Thoracic aorta (tissue), 2 donors: Measurements from ENCODE around the gene STK35. TPM values are rescaled to one million over a fixed set of nuclear protein-coding genes. Genes with fewer than 3 reads are reported as not detected.

Source experiments
- ATAC-seq: fragments of 150-250 bp; one replicate; pipeline ENCODE4 v1.8.0; 2017; ENCODE audit warnings: low read depth; ENCODE audit not compliant: insufficient number of reproducible peaks, low FRiP score
- DNase-seq: peaks from one replicate; pipeline ENCODE4 v3.0.0-alpha.2; 2020; ENCODE audit warnings: low spot score
- H3K27ac ChIP-seq, 2 donors: fragments of 200-600 bp; sonication (generic); 1 replicate in 1 of 2; 2 replicates in 1 of 2; pipeline ENCODE4 v1.5.1; 2016; ENCODE audit warnings: mild to moderate bottlenecking in 2 of 2, moderate library complexity in 2 of 2
- H3K27me3 ChIP-seq: fragments of 200-600 bp; sonication (generic); replicated peaks from 2 replicates; pipeline ENCODE4 v1.6.0; 2016; ENCODE audit warnings: mild to moderate bottlenecking; ENCODE audit not compliant: insufficient read depth
- H3K36me3 ChIP-seq: fragments of 200-600 bp; sonication (generic); one replicate; pipeline ENCODE4 v1.5.1; 2016
- H3K4me1 ChIP-seq, 2 donors: fragments of 200-600 bp; sonication (generic); 1 replicate in 1 of 2; 2 replicates in 1 of 2; pipeline versions ENCODE4 v1.5.1 to v1.6.0; 2016; ENCODE audit warnings: low read depth in 2 of 2, mild to moderate bottlenecking in 1 of 2; ENCODE audit not compliant: control insufficient read depth in 1 of 2
- H3K4me3 ChIP-seq: fragments of 200-600 bp; sonication (generic); 2 replicates; pipeline ENCODE4 v1.5.1; 2016; ENCODE audit warnings: mild to moderate bottlenecking
- H3K9me3 ChIP-seq: fragments of 200-600 bp; sonication (generic); 2 replicates; pipeline ENCODE4 v1.5.1; 2016
- CTCF ChIP-seq: fragments of 200-600 bp; sonication (generic); IDR thresholded peaks from one replicate; pipeline ENCODE4 v1.5.1; 2019; ENCODE audit warnings: antibody characterized with exemption
- total RNA-seq, 2 donors: library from RNA; depleted of rRNA; stranded (reverse); fragments of >200 nt; gene quantifications; one replicate each; pipeline versions ENCODE4 v1.1.0 to v1.2.3, GENCODE V29; 2016

Gene STK35
- total RNA-seq, 2 donors from 2014 or later, result 25.4 to 31.5 TPM

GRCh38 chr20:2059411-2059810, 42.2 kb upstream of the STK35 start:
- TF ChIP-seq CTCF, result no peak
- ATAC-seq, result no peak
- H3K36me3 ChIP-seq, result no peaks in the 10 kb centered on the region

GRCh38 chr20:2065099-2065498, 36.5 kb upstream of the STK35 start:
- H3K27ac ChIP-seq, result no peak overlapping the region
- DNase-seq, result no peak
- H3K9me3 ChIP-seq, result no peaks in the 10 kb centered on the region
- ATAC-seq, result no peak
- H3K27me3 ChIP-seq, result no peaks in the 10 kb centered on the region
- TF ChIP-seq CTCF, result no peak
- no peaks in the 10 kb centered on the region for H3K36me3 ChIP-seq
- H3K4me3 ChIP-seq, result no peak overlapping the region
- no peaks in the 10 kb centered on the region for H3K4me1 ChIP-seq

More at GRCh38 chr20:2059411-2059810, 42.2 kb upstream of the STK35 start:
- H3K27me3 ChIP-seq, result no peaks in the 10 kb centered on the region
- no peak overlapping the region for H3K27ac ChIP-seq
- H3K4me1 ChIP-seq, result no peaks in the 10 kb centered on the region
- H3K9me3 ChIP-seq, result peaks cover 4% of the 10 kb centered on the region
- DNase-seq, result no peak
- H3K4me3 ChIP-seq, result no peak overlapping the region

- Histone ChIP-seq H3K36me3 (no peaks in the 10 kb centered on the region), H3K9me3 (no peaks in the 10 kb centered on the region), H3K27me3 (no peaks in the 10 kb centered on the region), H3K4me3 (no peak overlapping the region), H3K4me1 (no peaks in the 10 kb centered on the region), H3K27ac (no peak overlapping the region)
- ATAC-seq, result no peak
- TF ChIP-seq CTCF, result no peak
- no peak for DNase-seq
These were observed 35.0 kb upstream of the STK35 start for GRCh38 chr20:2066461-2067122.

- DNase-seq (no peak), ATAC-seq (no peak)
- Histone ChIP-seq H3K36me3 (no peaks in the 10 kb centered on the region), H3K9me3 (no peaks in the 10 kb centered on the region), H3K4me3 (no peak overlapping the region), H3K27me3 (no peaks in the 10 kb centered on the region), H3K4me1 (no peaks in the 10 kb centered on the region), H3K27ac (no peak overlapping the region)
- no peak for TF ChIP-seq CTCF
These were observed 20.9 kb upstream of the STK35 start for GRCh38 chr20:2080532-2081224.

GRCh38 chr20:2084703-2085102, 16.9 kb upstream of the STK35 start:
- no peak for ATAC-seq
- no peak for TF ChIP-seq CTCF
- H3K27me3 ChIP-seq, result no peaks in the 10 kb centered on the region
- no peaks in the 10 kb centered on the region for H3K4me1 ChIP-seq
- no peak overlapping the region for H3K27ac ChIP-seq
- no peaks in the 10 kb centered on the region for H3K9me3 ChIP-seq
- DNase-seq, result no peak
- H3K36me3 ChIP-seq, result no peaks in the 10 kb centered on the region
- no peak overlapping the region for H3K4me3 ChIP-seq
